HEK293T (cell line): ENCODE measurements around the gene ANKRD34C.

ENCODE experiments used
- CTCF ChIA-PET: fragments of 350-600 bp; formaldehyde crosslinking; extraction: SDS; loops from one replicate; lab custom pipeline; 2021; ENCODE audit warnings: antibody characterized with exemption, inconsistent platforms; lab: Yijun Ruan, JAX
- POLR2A ChIA-PET: fragments of 350-600 bp; formaldehyde crosslinking; extraction: SDS; loops from one replicate; lab custom pipeline; 2020; ENCODE audit warnings: antibody characterized with exemption, inconsistent platforms; lab: Yijun Ruan, JAX
- DNase-seq: peaks from one replicate; pipeline ENCODE4 v3.0.0; 2012; ENCODE audit warnings: mixed read lengths; ENCODE audit errors: extremely low spot score
- ARNT ChIP-seq: fragments of 450-650 bp; IDR thresholded peaks from 2 replicates; pipeline ENCODE4 v1.6.1; 2017; ENCODE audit warnings: mild to moderate bottlenecking
- BHLHE40 ChIP-seq: fragments of 450-650 bp; IDR thresholded peaks from 2 replicates; pipeline ENCODE4 v1.6.1; 2016; ENCODE audit warnings: mild to moderate bottlenecking, moderate library complexity, borderline replicate concordance
- CTBP1 ChIP-seq: fragments of 450-650 bp; IDR thresholded peaks from 2 replicates; pipeline ENCODE4 v1.6.1; 2016; ENCODE audit warnings: borderline replicate concordance
- ELF4 ChIP-seq: fragments of 450-650 bp; IDR thresholded peaks from 2 replicates; pipeline ENCODE4 v1.6.1; 2017; ENCODE audit warnings: antibody characterized with exemption
- FOXA1 ChIP-seq: fragments of 450-650 bp; IDR thresholded peaks from 2 replicates; pipeline ENCODE4 v1.6.1; 2016; ENCODE audit warnings: mild to moderate bottlenecking
- FOXK2 ChIP-seq: fragments of 450-650 bp; IDR thresholded peaks from 2 replicates; pipeline ENCODE4 v1.6.1; 2016; ENCODE audit warnings: mild to moderate bottlenecking
- FOXM1 ChIP-seq: fragments of 450-650 bp; IDR thresholded peaks from 2 replicates; pipeline ENCODE4 v1.6.1; 2017; ENCODE audit warnings: mild to moderate bottlenecking, borderline replicate concordance
- HDGF ChIP-seq: fragments of 450-650 bp; IDR thresholded peaks from 2 replicates; pipeline ENCODE4 v1.6.1; 2017; ENCODE audit warnings: antibody characterized with exemption, borderline replicate concordance
- L3MBTL2 ChIP-seq: fragments of 450-650 bp; conservative IDR thresholded peaks from 2 replicates; pipeline ENCODE4 v1.6.1; 2016; ENCODE audit warnings: mild to moderate bottlenecking
- LEF1 ChIP-seq: fragments of 450-650 bp; IDR thresholded peaks from 2 replicates; pipeline ENCODE4 v1.6.1; 2017; ENCODE audit warnings: mild to moderate bottlenecking, borderline replicate concordance
- NFRKB ChIP-seq: fragments of 450-650 bp; IDR thresholded peaks from 2 replicates; pipeline ENCODE4 v1.6.1; 2016; ENCODE audit warnings: mild to moderate bottlenecking, moderate library complexity
- SP1 ChIP-seq: fragments of 450-650 bp; IDR thresholded peaks from 2 replicates; pipeline ENCODE4 v1.6.1; 2017
- SUZ12 ChIP-seq: fragments of 450-650 bp; IDR thresholded peaks from 2 replicates; pipeline ENCODE4 v1.6.1; 2016; ENCODE audit warnings: mild to moderate bottlenecking
- TARDBP ChIP-seq: fragments of 450-650 bp; IDR thresholded peaks from 2 replicates; pipeline ENCODE4 v1.6.1; 2016
- ZNF384 ChIP-seq: fragments of 450-650 bp; IDR thresholded peaks from 2 replicates; pipeline ENCODE4 v1.6.1; 2016
- TF ChIP-seq, protein P1 (sequence below): fragments of 450-650 bp; IDR thresholded peaks from 2 replicates; pipeline ENCODE4 v1.6.1; 2016

The ANKRD34C gene

DNA sequence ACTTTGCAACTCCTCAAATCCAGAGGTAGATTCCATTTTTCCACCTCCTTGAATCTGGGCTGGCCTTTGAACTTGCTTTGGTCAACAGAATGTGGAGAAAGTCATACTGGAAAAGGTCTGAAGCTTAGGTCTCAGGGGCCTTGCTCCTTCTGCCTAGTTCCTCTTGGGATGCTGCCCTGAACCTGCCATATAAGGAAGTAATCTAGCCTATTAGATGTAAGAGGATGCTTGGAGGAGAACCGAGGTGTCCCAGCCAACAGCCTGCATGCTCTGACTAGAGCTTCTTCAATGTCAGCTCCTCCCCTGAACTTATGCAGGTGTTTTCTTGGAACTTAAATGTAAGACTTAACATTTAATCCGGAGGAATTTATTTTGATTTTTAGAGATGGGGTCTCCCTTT, 26.4 kb downstream of the ANKRD34C start:
- CTCF ChIA-PET = no interaction called here
- no peak for TF ChIP-seq BHLHE40
- no peak for TF ChIP-seq NFRKB
- TF ChIP-seq FOXK2 = no peak
- no peak for TF ChIP-seq L3MBTL2
- TF ChIP-seq CTBP1 = no peak
- no peak for TF ChIP-seq ARNT
- no peak for TF ChIP-seq SUZ12
- no peak for TF ChIP-seq ELF4
- TF ChIP-seq FOXM1 = no peak
- TF ChIP-seq, protein P1, sequence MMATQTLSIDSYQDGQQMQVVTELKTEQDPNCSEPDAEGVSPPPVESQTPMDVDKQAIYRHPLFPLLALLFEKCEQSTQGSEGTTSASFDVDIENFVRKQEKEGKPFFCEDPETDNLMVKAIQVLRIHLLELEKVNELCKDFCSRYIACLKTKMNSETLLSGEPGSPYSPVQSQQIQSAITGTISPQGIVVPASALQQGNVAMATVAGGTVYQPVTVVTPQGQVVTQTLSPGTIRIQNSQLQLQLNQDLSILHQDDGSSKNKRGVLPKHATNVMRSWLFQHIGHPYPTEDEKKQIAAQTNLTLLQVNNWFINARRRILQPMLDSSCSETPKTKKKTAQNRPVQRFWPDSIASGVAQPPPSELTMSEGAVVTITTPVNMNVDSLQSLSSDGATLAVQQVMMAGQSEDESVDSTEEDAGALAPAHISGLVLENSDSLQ = no peak
- TF ChIP-seq FOXA1 = no peak
- no peak for TF ChIP-seq SP1
- no peak for TF ChIP-seq ZNF384
- TF ChIP-seq LEF1 = no peak
- POLR2A ChIA-PET = no interaction called here
- DNase-seq = no peak

DNA sequence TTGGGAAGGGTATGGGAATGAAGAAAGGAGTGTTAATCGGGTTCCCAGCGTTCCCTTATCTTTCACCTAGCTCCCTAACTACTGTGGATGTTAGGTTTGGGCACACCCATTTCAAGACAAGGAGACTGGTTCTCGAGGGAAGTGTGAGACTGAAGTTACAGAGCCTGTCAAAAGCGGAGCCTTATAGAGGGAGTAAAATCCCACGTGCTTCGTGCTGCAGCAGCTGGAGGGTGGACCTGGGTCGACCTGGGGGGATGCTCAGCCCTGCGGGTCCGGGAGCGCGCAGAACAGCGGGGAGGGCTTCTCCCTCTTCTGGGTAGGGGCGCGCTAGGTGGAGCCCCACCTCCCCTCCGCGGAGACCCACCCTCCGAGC, 28.1 kb downstream of the ANKRD34C start:
- POLR2A ChIA-PET = interaction anchor here (0.5 to 1.2 kb wide), 7 partner anchors 12 to 120 kb away, joined by 3 to 5 read pairs (median 3); no protein-coding TSS in a partner anchor
- CTCF ChIA-PET = interaction anchor here (0.7 to 1.2 kb wide), 3 partner anchors 13 to 71 kb away, joined by 3 to 5 read pairs (median 3); no protein-coding TSS in a partner anchor
- TF ChIP-seq FOXM1 (no peak), L3MBTL2 (peak; percentile 88)
- no peak for DNase-seq

DNA sequence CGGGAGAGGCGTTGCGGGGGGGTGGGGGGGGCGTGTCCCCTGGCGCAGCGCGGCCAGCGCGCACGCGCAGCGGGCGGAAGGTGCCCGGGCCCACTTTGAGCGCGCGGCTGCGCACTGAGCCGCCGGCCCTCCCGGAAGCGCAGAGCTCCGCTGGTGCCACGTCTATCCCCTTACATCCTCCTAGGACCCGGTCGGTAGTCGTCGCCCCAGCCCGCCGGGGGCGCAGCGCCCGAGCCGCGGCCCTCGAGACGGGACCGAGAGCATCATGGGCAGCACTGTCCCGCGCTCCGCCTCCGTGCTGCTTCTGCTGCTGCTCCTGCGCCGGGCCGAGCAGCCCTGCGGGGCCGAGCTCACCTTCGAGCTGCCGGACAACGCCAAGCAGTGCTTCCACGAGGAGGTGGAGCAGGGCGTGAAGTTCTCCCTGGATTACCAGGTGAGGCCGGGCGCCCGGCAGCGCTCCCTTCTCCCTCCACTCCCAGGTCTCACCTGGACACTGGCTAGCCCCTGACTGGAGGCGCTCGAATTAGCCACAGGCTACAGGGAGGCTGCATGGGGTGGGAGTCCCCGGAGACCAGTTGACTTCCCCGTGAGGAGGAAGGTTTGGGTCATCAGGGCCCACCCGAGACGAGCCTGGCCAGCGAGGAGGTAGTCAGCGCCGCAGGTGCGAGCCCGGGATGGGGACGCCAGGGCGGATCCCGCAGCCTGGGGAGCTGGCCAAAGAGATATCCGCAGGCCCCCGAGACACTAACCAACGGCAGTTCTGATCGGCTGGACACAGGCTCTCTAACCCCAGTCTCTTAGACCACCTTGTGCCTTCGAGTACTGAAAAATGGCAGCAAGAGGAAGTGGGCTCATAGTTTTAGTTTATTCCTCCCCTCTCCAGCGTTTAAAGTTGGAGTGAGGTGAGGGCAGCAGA, 28.7 kb downstream of the ANKRD34C start, which contains the start of gene TMED3:
Gene TMED3, plus strand, starts transcription at position 128 of the 916 bp plus-strand sequence. Its CDS starts 138 bp downstream, at position 266.
- ChIA-PET CTCF (interaction anchor here (1.0 to 1.2 kb wide), 2 partner anchors 14 to 23 kb away, joined by 3 to 5 read pairs; no protein-coding TSS in a partner anchor), POLR2A (interaction anchor here (0.5 to 1.2 kb wide), 7 partner anchors 11 to 119 kb away, joined by 3 to 5 read pairs (median 3); no protein-coding TSS in a partner anchor)

DNA sequence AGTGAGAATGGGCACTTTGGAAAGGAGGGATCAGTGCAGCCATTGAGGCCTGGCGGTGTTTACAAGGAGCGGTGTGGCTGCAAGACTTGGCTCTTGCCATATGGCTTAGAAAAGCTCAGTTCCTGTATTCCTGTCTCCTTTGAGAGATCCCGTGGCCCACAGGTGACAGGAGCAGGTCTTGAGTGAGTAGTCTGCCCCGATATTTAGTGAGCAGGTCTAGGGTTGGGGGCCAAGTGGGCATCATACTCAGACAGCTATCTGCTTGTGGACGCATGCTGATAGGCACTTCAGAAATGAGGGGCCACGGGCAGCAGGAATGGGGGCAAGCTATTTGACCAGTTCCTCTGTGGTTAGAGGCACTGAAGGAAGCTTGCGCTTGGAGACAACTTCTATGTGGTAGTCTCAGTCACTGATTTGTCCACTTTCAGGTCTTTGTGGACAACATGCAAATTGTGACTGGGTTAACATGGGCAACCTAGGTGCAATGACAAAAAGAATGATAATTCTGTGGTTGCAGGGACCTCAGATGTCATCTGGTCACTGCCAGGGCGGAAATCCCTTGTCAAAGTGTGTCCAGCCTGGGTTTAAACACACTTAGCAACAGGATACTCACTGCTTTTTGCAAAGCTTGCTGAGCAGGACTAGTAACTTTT, 29.5 kb downstream of the ANKRD34C start:
- no peak for TF ChIP-seq FOXA1
- no peak for TF ChIP-seq FOXK2
- TF ChIP-seq LEF1 = no peak
- TF ChIP-seq, protein P1 = no peak
- no peak for TF ChIP-seq SP1
- no peak for TF ChIP-seq TARDBP
- TF ChIP-seq ARNT = no peak
- ChIA-PET POLR2A (no interaction called here), CTCF (no interaction called here)
- DNase-seq = peak; percentile 12

More for the DNA sequence above, 28.7 kb downstream of the ANKRD34C start, which contains the start of gene TMED3:
- TF ChIP-seq ZNF384 = no peak
- TF ChIP-seq TARDBP = no peak
- TF ChIP-seq ELF4 = peak; percentile 60
- peak; percentile 48 for TF ChIP-seq L3MBTL2
- peak; percentile 98 for DNase-seq

DNA sequence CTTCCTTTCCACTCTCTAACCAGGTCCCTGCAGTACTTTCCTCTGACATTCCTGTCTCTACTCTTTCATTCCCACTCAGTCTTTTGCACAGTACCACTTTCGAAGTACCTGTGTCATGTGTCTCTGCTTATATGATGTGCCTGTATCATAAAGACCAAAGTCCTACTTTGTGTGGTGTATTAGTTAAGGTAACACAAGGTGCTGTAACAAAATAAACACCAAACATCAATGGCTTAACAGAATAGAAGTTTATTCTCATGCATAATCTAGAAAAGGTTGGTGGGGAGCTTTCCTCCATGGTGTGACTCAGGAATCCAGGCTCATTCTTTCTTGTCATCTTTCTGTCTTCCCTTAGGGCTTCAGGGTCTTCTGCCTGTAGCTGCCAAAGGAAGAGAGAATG, 31.7 kb downstream of the ANKRD34C start:
- ChIA-PET CTCF (no interaction called here), POLR2A (no interaction called here)
- DNase-seq = no peak
- TF ChIP-seq ARNT (no peak), ELF4 (no peak), L3MBTL2 (no peak), ZNF384 (no peak), BHLHE40 (no peak), FOXK2 (no peak), LEF1 (no peak), SUZ12 (no peak), FOXA1 (no peak), HDGF (no peak), CTBP1 (no peak), NFRKB (no peak), FOXM1 (no peak), TARDBP (no peak), SP1 (no peak)
- TF ChIP-seq, protein P1 = no peak

DNA sequence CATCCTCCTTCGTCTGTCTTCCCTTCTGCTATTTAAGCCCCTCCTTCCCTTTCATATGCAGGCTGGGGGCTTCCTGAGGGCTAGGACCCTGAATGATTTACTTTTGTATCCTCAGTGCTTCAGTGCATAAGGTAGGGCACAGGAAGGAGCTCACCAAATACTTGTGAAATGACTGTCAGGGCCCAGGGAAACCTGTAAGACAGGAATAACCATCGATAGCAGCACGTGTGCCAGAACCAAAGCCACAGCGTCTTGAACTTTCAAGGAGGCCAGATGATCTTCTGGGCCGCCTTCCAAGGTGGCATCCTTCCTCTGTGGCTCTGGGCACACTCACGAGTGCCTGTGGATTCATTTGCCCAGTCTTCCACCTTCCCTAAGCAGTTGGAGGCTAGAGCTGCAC, 32.3 kb downstream of the ANKRD34C start:
- CTCF ChIA-PET = no interaction called here
- TF ChIP-seq ARNT (no peak), FOXK2 (no peak), NFRKB (no peak)
- TF ChIP-seq, protein P1 = no peak
- POLR2A ChIA-PET = no interaction called here
- DNase-seq = no peak
